ENCODE measurements around the gene TSPYL1. TPM values are rescaled to one million over a fixed set of nuclear protein-coding genes. Genes with fewer than 3 reads are reported as not detected.
A peak's percentile ranks its signal among the peaks of the same experiment; 100 is the strongest.

Gene TSPYL1
- total RNA-seq (2014; rRNA removed) (35.1 and 38.8 TPM in 2 replicates), Bru-seq, nascent RNA (percentile 92 among the genes with signal in this experiment), BruChase-seq, experiment 1, labeled RNA remaining after a 6-hour chase (percentile 99 among the genes with signal in this experiment), BruChase-seq, experiment 2, labeled RNA remaining after a 2-hour chase (percentile 99 among the genes with signal in this experiment)
- long read RNA-seq, transcript TSPYL1-201 (1 exons, 3,326 nt) = major isoform, 67 of 70 reads
- long read RNA-seq, partial matches to known transcripts = 0 of 70 reads
- long read RNA-seq, other reads (novel, unspliced or antisense) = 3 of 70 reads

DNA sequence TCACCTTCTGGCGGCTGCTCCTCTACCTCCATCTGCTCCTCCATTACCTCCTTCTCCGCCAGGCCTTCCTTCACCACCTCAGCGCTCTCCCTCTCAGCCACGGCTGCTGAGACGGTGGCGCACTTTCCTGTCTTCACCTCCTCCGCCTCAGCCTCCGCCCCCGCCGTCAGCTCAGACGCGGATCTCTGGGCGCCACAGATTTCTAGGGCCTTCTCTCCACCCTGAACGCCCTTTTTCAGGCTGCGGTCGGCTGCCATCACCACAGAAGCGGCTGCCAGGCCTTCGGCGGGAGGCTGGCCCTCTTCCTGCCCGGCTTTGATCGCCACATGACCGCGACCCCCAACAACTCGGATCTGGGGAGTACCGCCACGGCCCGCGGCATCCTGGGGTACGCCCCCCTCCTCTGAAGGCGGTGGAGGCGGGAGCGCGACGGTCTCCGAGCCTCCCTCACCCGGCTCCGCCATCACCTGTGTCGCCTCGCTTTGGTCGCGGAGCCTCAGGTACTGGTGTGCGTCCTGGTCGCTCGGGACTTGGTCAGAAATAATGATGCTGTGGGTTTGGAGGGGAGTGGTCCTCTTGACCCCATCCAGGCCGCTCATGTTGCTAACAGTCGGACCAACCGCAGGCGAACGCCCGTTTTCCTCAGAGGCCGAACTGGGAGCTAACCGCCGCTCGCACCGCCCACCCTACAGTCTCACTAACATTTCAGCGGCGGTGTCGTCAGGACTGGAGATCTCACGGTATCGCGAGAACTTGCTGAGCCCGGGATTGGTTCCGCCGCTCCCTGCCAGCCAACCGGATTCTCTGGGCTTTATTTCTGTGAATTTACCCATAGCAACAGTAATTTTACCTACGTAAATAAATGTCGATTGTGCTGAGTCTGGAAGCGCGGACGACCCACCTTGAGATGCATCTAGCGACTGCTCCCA, at the start of gene TSPYL1:
Gene TSPYL1, minus strand, starts transcription at position 699 of the 929 bp plus-strand sequence. Its CDS starts 100 bp downstream, at position 599.
- peak within 1 kb of the TSS; percentile 97 for H2AFZ ChIP-seq (ENCODE audit: low read length)
- peaks cover 52% of the 10 kb centered on the region for H3K79me2 ChIP-seq (ENCODE audit: low read length)
- TSS peak; percentile 67 for BruUV-seq (replicated peaks)
- H3K4me1 ChIP-seq (ENCODE audit: insufficient read depth, low read length) = peaks cover 9% of the 10 kb centered on the region
- no peaks in the 10 kb centered on the region for H3K9me3 ChIP-seq (ENCODE audit: low read length)
- CTCF ChIA-PET = no interaction called here
- peak within 1 kb of the TSS; percentile 77 for H3K27ac ChIP-seq (ENCODE audit: low read length)
- peak within 1 kb of the TSS; percentile 97 for H3K4me2 ChIP-seq (ENCODE audit: low read length)
- TF ChIP-seq EZH2 (IDR thresholded peaks at IDR 0.05; ENCODE audit: low read length, unreplicated experiment) = no peak
- TF ChIP-seq, protein P1, sequence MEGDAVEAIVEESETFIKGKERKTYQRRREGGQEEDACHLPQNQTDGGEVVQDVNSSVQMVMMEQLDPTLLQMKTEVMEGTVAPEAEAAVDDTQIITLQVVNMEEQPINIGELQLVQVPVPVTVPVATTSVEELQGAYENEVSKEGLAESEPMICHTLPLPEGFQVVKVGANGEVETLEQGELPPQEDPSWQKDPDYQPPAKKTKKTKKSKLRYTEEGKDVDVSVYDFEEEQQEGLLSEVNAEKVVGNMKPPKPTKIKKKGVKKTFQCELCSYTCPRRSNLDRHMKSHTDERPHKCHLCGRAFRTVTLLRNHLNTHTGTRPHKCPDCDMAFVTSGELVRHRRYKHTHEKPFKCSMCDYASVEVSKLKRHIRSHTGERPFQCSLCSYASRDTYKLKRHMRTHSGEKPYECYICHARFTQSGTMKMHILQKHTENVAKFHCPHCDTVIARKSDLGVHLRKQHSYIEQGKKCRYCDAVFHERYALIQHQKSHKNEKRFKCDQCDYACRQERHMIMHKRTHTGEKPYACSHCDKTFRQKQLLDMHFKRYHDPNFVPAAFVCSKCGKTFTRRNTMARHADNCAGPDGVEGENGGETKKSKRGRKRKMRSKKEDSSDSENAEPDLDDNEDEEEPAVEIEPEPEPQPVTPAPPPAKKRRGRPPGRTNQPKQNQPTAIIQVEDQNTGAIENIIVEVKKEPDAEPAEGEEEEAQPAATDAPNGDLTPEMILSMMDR (conservative IDR thresholded peaks at IDR 0.05; ENCODE audit: low read depth, low read length) = 0 out of 2 replicates have a peak, but pooled peaks have one; percentile 21
- H3K27me3 ChIP-seq (ENCODE audit: low read length) = no peaks in the 10 kb centered on the region
- H3K9me2 ChIP-seq (replicated peaks; ENCODE audit: low read length) = no peaks in the 10 kb centered on the region
- peak within 1 kb of the TSS; percentile 94 for H3K9ac ChIP-seq (ENCODE audit: low read length)
- H3K36me3 ChIP-seq (ENCODE audit: low read depth, low read length) = no peaks in the 10 kb centered on the region
- DNase-seq = peak; percentile 95
- peak within 1 kb of the TSS; percentile 99 for H3K4me3 ChIP-seq (ENCODE audit: low read length)
- H3F3A ChIP-seq (ENCODE audit: low read length, unreplicated experiment) = no peaks in the 10 kb centered on the region
- peak; percentile 94 for ATAC-seq
- peaks cover 34% of the 10 kb centered on the region for H4K20me1 ChIP-seq (ENCODE audit: low read length)
- POLR2A ChIA-PET (ENCODE audit: unreplicated experiment) = no interaction called here
- intact Hi-C loops (cut with micrococcal nuclease) = loop anchor here (5.0 kb wide), 1 partner anchor 62 kb away; no protein-coding TSS in a partner anchor

DNA sequence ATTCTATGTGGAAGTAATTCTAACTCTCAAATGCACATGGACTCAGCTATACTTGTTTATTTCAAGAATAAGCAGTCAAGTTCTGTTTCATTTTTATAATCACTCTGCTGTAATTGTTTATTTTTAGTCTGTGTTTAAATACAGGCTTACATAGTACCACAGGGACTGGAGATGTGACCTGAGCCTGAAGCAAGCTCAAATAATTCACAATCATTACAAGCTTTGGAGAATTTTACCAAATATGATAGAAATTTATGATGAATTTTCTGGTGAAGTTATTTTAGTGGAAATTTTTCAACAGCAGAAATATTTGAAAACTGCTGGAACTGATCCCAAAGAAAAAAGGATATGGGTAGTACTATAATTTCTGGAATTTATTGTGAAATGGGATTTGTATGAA, 49.4 kb upstream of the TSPYL1 start:
- no peak for ATAC-seq
- no peak for TF ChIP-seq EZH2phosphoT487 (IDR thresholded peaks at IDR 0.05; ENCODE audit: borderline replicate concordance, low read length)
- TF ChIP-seq, protein P1 (conservative IDR thresholded peaks at IDR 0.05; ENCODE audit: low read depth, low read length) = no peak
- TF ChIP-seq EZH2 (IDR thresholded peaks at IDR 0.05; ENCODE audit: low read length, unreplicated experiment) = no peak
- H3K4me2 ChIP-seq (ENCODE audit: low read length) = no peak overlapping the region
- DNase-seq = no peak
- no peaks in the 10 kb centered on the region for H4K20me1 ChIP-seq (ENCODE audit: low read length)
- H3K4me3 ChIP-seq (ENCODE audit: low read length) = no peak overlapping the region
- intact Hi-C loops (cut with micrococcal nuclease) = no loop called here
- ChIA-PET POLR2A (ENCODE audit: unreplicated experiment) (no interaction called here), CTCF (no interaction called here)
- no peaks in the 10 kb centered on the region for H3K9me3 ChIP-seq (ENCODE audit: low read length)
- H3K27me3 ChIP-seq (ENCODE audit: low read length) = no peaks in the 10 kb centered on the region
- H3K27ac ChIP-seq (ENCODE audit: low read length) = no peak overlapping the region
- H3K36me3 ChIP-seq (ENCODE audit: low read depth, low read length) = no peaks in the 10 kb centered on the region
- H3F3A ChIP-seq (ENCODE audit: low read length, unreplicated experiment) = no peaks in the 10 kb centered on the region
- BruUV-seq (replicated peaks) = no TSS peak
- H3K4me1 ChIP-seq (ENCODE audit: insufficient read depth, low read length) = no peaks in the 10 kb centered on the region
- no peaks in the 10 kb centered on the region for H3K79me2 ChIP-seq (ENCODE audit: low read length)
- no peaks in the 10 kb centered on the region for H3K9me2 ChIP-seq (replicated peaks; ENCODE audit: low read length)
- no peak overlapping the region for H3K9ac ChIP-seq (ENCODE audit: low read length)
- H2AFZ ChIP-seq (ENCODE audit: low read length) = no peak overlapping the region

Data from PC-3 (cell line).